GM12878 (cell line): ENCODE results near the gene DPM1. TPM values are rescaled to one million over a fixed set of nuclear protein-coding genes. Genes with fewer than 3 reads are reported as not detected.

Experiments
- ATAC-seq: fragments of 200-7000 bp; cut with Tn5 transposase; 3 replicates; pipeline ENCODE4 v1.9.1; 2020; ENCODE audit warnings: mild to moderate bottlenecking, moderate library complexity
- BruUV-seq: library from RNA; stranded (reverse); fragments of 400-500 nt; replicated peaks from 2 replicates; lab custom pipeline; 2021; lab: Mats Ljungman, UMichigan
- CTCF ChIA-PET: fragments of 300-600 bp; sonication (Branson Sonifier 250); formaldehyde crosslinking; extraction: SDS; loops from one replicate; lab custom pipeline; 2021; ENCODE audit warnings: inconsistent platforms; lab: Yijun Ruan, JAX
- POLR2A ChIA-PET: fragments of 350-600 bp; formaldehyde crosslinking; extraction: SDS; loops from one replicate; lab custom pipeline; 2021; ENCODE audit warnings: inconsistent platforms; lab: Charles Lee
- RAD21 ChIA-PET: fragments of 300-600 bp; sonication (Branson Sonifier 250); formaldehyde crosslinking; loops from one replicate; lab custom pipeline; 2023; ENCODE audit warnings: antibody characterized with exemption; ENCODE audit not compliant: unreplicated experiment; lab: Charles Lee
- SMC1A ChIA-PET: fragments of 300-600 bp; sonication (Branson Sonifier 250); formaldehyde crosslinking; loops from one replicate; lab custom pipeline; 2023; ENCODE audit not compliant: unreplicated experiment, uncharacterized antibody; lab: Charles Lee
- DNase-seq: peaks from one replicate; pipeline ENCODE4 v3.0.0-alpha.2; 2011; ENCODE audit warnings: low read depth, low spot score
- FAIRE-seq: peaks from 3 replicates; lab custom pipeline; 2011; peaks lifted over from hg19 to GRCh38; lab: Jason Lieb, UNC
- H2AFZ ChIP-seq: 2 replicates; pipeline ENCODE4 v1.6.0; 2011; ENCODE audit warnings: low read depth, low read length, control low read depth; ENCODE audit not compliant: control insufficient read depth
- H3K27ac ChIP-seq: 2 replicates; pipeline ENCODE4 v1.5.1; 2011; ENCODE audit warnings: control low read depth; ENCODE audit not compliant: control insufficient read depth, insufficient read depth
- H3K27me3 ChIP-seq, 2 experiments: replicated peaks in 1 of 2; 2 replicates each; pipeline versions ENCODE4 v1.6.0 to v1.6.1; 2011; ENCODE audit warnings: low read length in 1 of 2; ENCODE audit not compliant: control insufficient read depth in 2 of 2, insufficient read depth in 2 of 2
- H3K36me3 ChIP-seq, 2 experiments: 2 replicates each; pipeline ENCODE4 v1.5.1; 2011; ENCODE audit warnings: low read length in 1 of 2; ENCODE audit not compliant: control insufficient read depth in 2 of 2, insufficient read depth in 2 of 2
- H3K4me1 ChIP-seq: 2 replicates; pipeline ENCODE4 v1.6.1; 2011; ENCODE audit warnings: mild to moderate bottlenecking, low read length, moderate library complexity, mixed read lengths; ENCODE audit not compliant: control insufficient read depth, insufficient read depth
- H3K4me2 ChIP-seq: 2 replicates; pipeline ENCODE4 v1.6.0; 2011; ENCODE audit warnings: control low read depth; ENCODE audit not compliant: control insufficient read depth, insufficient read depth
- H3K4me3 ChIP-seq: fragments of 200-600 bp; sonication (generic); 2 replicates; pipeline ENCODE4 v1.5.1; 2016
- H3K79me2 ChIP-seq: 2 replicates; pipeline ENCODE4 v1.6.0; 2011; ENCODE audit warnings: low read length; ENCODE audit not compliant: control insufficient read depth, insufficient read depth
- H3K9ac ChIP-seq: 2 replicates; pipeline ENCODE4 v1.8.0; 2011; ENCODE audit warnings: low read length, control low read depth, mixed read lengths; ENCODE audit not compliant: control insufficient read depth, insufficient read depth
- H3K9me3 ChIP-seq: replicated peaks from 3 replicates; pipeline ENCODE4 v1.5.1; 2011; ENCODE audit warnings: mild to moderate bottlenecking, low read length; ENCODE audit not compliant: control insufficient read depth, insufficient read depth
- H4K20me1 ChIP-seq: 2 replicates; pipeline ENCODE4 v1.6.0; 2011; ENCODE audit not compliant: control insufficient read depth, insufficient read depth
- CTCF ChIP-seq, 3 experiments: IDR thresholded peaks in 2 of 3; conservative IDR thresholded peaks in 1 of 3; 2 replicates each; pipeline ENCODE4 v1.5.1; 2011; ENCODE audit warnings: low read depth in 3 of 3, low read length in 3 of 3, mild to moderate bottlenecking in 3 of 3, control low read depth in 2 of 3, moderate library complexity in 2 of 3, inconsistent platforms in 1 of 3, mixed read lengths in 1 of 3; ENCODE audit not compliant: control insufficient read depth in 2 of 3, insufficient read depth in 1 of 3; ENCODE audit errors: extremely low read depth in 1 of 3
- CUX1 ChIP-seq: IDR thresholded peaks from 2 replicates; pipeline ENCODE4 v1.6.1; 2012; ENCODE audit warnings: improper control_type of control experiment, low read depth, low read length; ENCODE audit not compliant: insufficient replicate concordance
- NRF1 ChIP-seq: conservative IDR thresholded peaks from 2 replicates; pipeline ENCODE4 v1.6.1; 2011; ENCODE audit warnings: mild to moderate bottlenecking, low read depth, low read length, improper control_type of control experiment
- POLR2AphosphoS5 ChIP-seq: IDR thresholded peaks from 2 replicates; pipeline ENCODE4 v1.6.1; 2011; ENCODE audit warnings: mild to moderate bottlenecking, low read length, inconsistent platforms
- RAD21 ChIP-seq: IDR thresholded peaks from 2 replicates; pipeline ENCODE4 v1.6.1; 2011; ENCODE audit warnings: mild to moderate bottlenecking, low read depth, low read length, moderate library complexity; ENCODE audit not compliant: insufficient read depth
- RCOR1 ChIP-seq: conservative IDR thresholded peaks from 2 replicates; pipeline ENCODE4 v1.6.1; 2012; ENCODE audit warnings: low read depth, low read length, improper control_type of control experiment
- SMARCA5 ChIP-seq: fragments of 450-650 bp; IDR thresholded peaks from 2 replicates; pipeline ENCODE4 v1.6.1; 2017; ENCODE audit warnings: mild to moderate bottlenecking
- TARDBP ChIP-seq: IDR thresholded peaks from 2 replicates; pipeline ENCODE4 v1.6.1; 2016; ENCODE audit warnings: borderline replicate concordance
- USF2 ChIP-seq: IDR thresholded peaks from 2 replicates; pipeline ENCODE4 v1.6.1; 2011; ENCODE audit warnings: low read depth, low read length, improper control_type of control experiment, borderline replicate concordance
- YBX1 ChIP-seq: fragments of 450-650 bp; IDR thresholded peaks from 2 replicates; pipeline ENCODE4 v1.6.1; 2016; ENCODE audit warnings: antibody characterized with exemption
- ZBTB11 ChIP-seq: fragments of 450-650 bp; formaldehyde crosslinking; IDR thresholded peaks from 2 replicates; pipeline ENCODE4 v1.5.0; 2022; ENCODE audit warnings: mild to moderate bottlenecking, missing genetic modification characterization
- WGBS: methylation state at CpG from one replicate; pipeline ENCODE4 v1.1.6; 2016; ENCODE audit warnings: low lambda C conversion rate; ENCODE audit not compliant: insufficient replicate concordance, insufficient coverage; ENCODE audit errors: missing lambda C conversion rate; 5-methylcytosine and 5-hydroxymethylcytosine counted together
- in situ Hi-C: fragments of 300-500 bp; cut with MboI; formaldehyde crosslinking; loops from 9 replicates; pipeline ENCODE4 v1.14.3; 2018; ENCODE audit warnings: mixed read lengths
- intact Hi-C: fragments of 100-400 bp; cut with micrococcal nuclease; formaldehyde crosslinking; loops from one replicate; pipeline ENCODE4 v1.14.2; 2022; ENCODE audit not compliant: unreplicated experiment
- polyA plus RNA-seq, 11 experiments: library from polyadenylated mRNA; depleted of rRNA in 4 of 11; unstranded in 6 of 11; stranded (reverse) in 5 of 11; fragments of >200 nt; fragmentation: Nextera tagmentation in 4 of 11; fragmentation: Illumina TruSeq in 1 of 11; extraction: Ambion mirVana in 4 of 11; extraction: Trizol in 1 of 11; gene quantifications; 1 replicate in 1 of 11; 2 replicates in 10 of 11; pipeline versions ENCODE4 v1.2.1 to v1.2.3, GENCODE V29; 2011 to 2016; ENCODE audit warnings: inconsistent platforms in 2 of 11, missing spikeins in 2 of 11, low read depth in 1 of 11
- total RNA-seq, 4 experiments: library from RNA; depleted of rRNA in 3 of 4; stranded (reverse); fragments of >200 nt in 3 of 4; fragmentation: Illumina TruSeq in 1 of 4; extraction: Trizol in 1 of 4; gene quantifications; 2 replicates each; pipeline versions ENCODE4 v1.2.1 to v1.2.3, GENCODE V29; 2013 to 2021

Gene DPM1
- total and polyA plus RNA-seq, 10 of the 15 experiments (the other 5 are each of a cell fraction or from before 2014, with no cell fraction given): 53.3 to 167 (median 108) TPM

GRCh38 chr20:50992733-50993457, 34.6 kb upstream of the DPM1 start:
- no peak overlapping the region for H3K9ac ChIP-seq
- WGBS: 54% methylated on average over 12 of the region's 13 CpGs
- no peaks in the 10 kb centered on the region for H3K79me2 ChIP-seq
- no peaks in the 10 kb centered on the region for H4K20me1 ChIP-seq
- RAD21 ChIA-PET: interaction anchor here (0.7 to 1.3 kb wide), 2 partner anchors 199 kb away, joined by 3 read pairs; no protein-coding TSS in a partner anchor
- FAIRE-seq: peak; percentile 56
- intact Hi-C loops (no loop called here), in situ Hi-C loops (no loop called here)
- SMC1A ChIA-PET: interaction anchor here (0.6 kb wide), 1 partner anchor 24 kb away, joined by 3 read pairs; no protein-coding TSS in a partner anchor
- H3K36me3 ChIP-seq: no peaks in the 10 kb centered on the region
- no peaks in the 10 kb centered on the region for H3K4me1 ChIP-seq
- no peak overlapping the region for H3K27ac ChIP-seq
- POLR2A ChIA-PET: no interaction called here
- no TSS peak for BruUV-seq
- no peak overlapping the region for H3K4me3 ChIP-seq
- peak; percentile 98 for ATAC-seq
- CTCF ChIA-PET: interaction anchor here (0.6 to 14.7 kb wide), 8 partner anchors 11 to 630 kb away, joined by 3 to 177 read pairs (median 4); partner anchors contain the start of gene BCAS4
- H3K9me3 ChIP-seq: no peaks in the 10 kb centered on the region
- DNase-seq: peak; percentile 17
- H3K27me3 ChIP-seq: no peaks in the 10 kb centered on the region
- H2AFZ ChIP-seq: no peak overlapping the region
- H3K4me2 ChIP-seq: no peak overlapping the region
- TF ChIP-seq SMARCA5 (no peak), ZBTB11 (no peak), POLR2AphosphoS5 (no peak), YBX1 (no peak), CUX1 (no peak), TARDBP (no peak), NRF1 (no peak), RCOR1 (no peak), USF2 (no peak), CTCF (IDR thresholded peaks at IDR 0.05 in 2 of 3, conservative IDR thresholded peaks at IDR 0.05 in 1 of 3; ENCODE audit: control insufficient read depth in 2 of 3, extremely low read depth in 1 of 3, insufficient read depth in 1 of 3, low read depth in 3 of 3, low read length in 3 of 3) (peak; percentile 40 to 58 (median 53)), RAD21 (peak; percentile 38; the same call in 1 of the 2 replicates)
